ENCODE results near the gene PTPRN2. TPM values are rescaled to one million over a fixed set of nuclear protein-coding genes. Genes with fewer than 3 reads are reported as not detected.

The PTPRN2 gene
- total and polyA plus RNA-seq, 2 of the 8 experiments (the other 6 are each of a cell fraction or from before 2014, with no cell fraction given) = 2.6 to 4.5 TPM

DNA sequence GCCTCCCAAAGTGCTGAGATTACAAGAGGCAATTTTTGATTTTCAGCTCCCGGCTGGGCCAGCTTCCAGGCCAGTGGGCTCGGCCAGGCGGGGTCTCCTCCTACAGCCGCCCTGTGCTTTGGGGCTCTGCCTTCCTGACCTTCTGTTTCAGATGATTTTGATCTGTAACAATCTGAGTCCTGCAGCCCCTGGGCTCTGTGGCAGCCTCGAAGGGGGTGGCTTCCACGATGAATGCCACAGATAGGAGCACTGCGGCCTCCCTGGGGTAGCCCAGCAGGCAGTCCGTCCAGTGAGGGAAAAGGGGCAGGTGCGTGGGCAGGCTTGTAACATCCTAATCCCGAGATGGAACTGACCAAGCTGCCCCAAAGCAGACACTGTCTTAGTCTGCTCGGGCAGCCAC is 1073.3 kb downstream of the PTPRN2 start:
- peaks cover 3% of the 10 kb centered on the region; the same call in 1 of the 2 replicates for H3K79me1 ChIP-seq (ENCODE audit: low read depth, low read length)
- no peak overlapping the region for H4K5ac ChIP-seq (ENCODE audit: insufficient read length, low read depth, low read length)
- H3K23me2 ChIP-seq (ENCODE audit: low read depth, low read length) = no peaks in the 10 kb centered on the region
- H3K4me3 ChIP-seq (ENCODE audit: extremely low read depth in 1 of 4, insufficient read depth in 2 of 4, low read depth in 3 of 4, low read length in 4 of 4) = no peak overlapping the region
- H3K4ac ChIP-seq (replicated peaks; ENCODE audit: insufficient read length, low read depth, low read length) = no peak overlapping the region
- H4K8ac ChIP-seq (ENCODE audit: extremely low read depth, insufficient read depth, low read length) = no peak overlapping the region
- H2BK15ac ChIP-seq (ENCODE audit: low read length) = no peak overlapping the region
- no peak overlapping the region for H2BK5ac ChIP-seq (ENCODE audit: low read depth, low read length)
- no peak overlapping the region for H3K27ac ChIP-seq (ENCODE audit: low read depth, low read length)
- H3K9ac ChIP-seq (replicated peaks in 1 of 4; ENCODE audit: extremely low read depth in 1 of 4, low read depth in 3 of 4, low read length in 3 of 4) = no peak overlapping the region
- H3K79me2 ChIP-seq (ENCODE audit: control insufficient read depth in 1 of 2, insufficient read depth in 2 of 2, low read length in 2 of 2) = no peaks in the 10 kb centered on the region
- no peak overlapping the region for H3K23ac ChIP-seq (ENCODE audit: insufficient read length)
- peaks cover 0 to 3% (median 0%) of the 10 kb centered on the region in 4 experiments; a peak in 1 of 7 replicates for H3K4me1 ChIP-seq (replicated peaks in 1 of 4; ENCODE audit: control insufficient read depth in 3 of 4, insufficient read depth in 4 of 4, low read length in 3 of 4)
- H3K36me3 ChIP-seq (ENCODE audit: control insufficient read depth in 2 of 4, insufficient read depth in 4 of 4, low read length in 3 of 4) = no peaks in the 10 kb centered on the region
- no peak overlapping the region for H2BK20ac ChIP-seq (ENCODE audit: low read length)
- no peak overlapping the region for H3K18ac ChIP-seq (ENCODE audit: extremely low read depth, low read length)
- no peaks in the 10 kb centered on the region; a peak in 1 of 4 replicates for H3K9me3 ChIP-seq (ENCODE audit: insufficient read depth in 2 of 2, low read depth in 1 of 2, low read length in 1 of 2)
- H3K27me3 ChIP-seq (replicated peaks in 1 of 4; ENCODE audit: control insufficient read depth in 3 of 4, extremely low read depth in 1 of 4, insufficient read depth in 3 of 4, low read length in 3 of 4) = no peaks in the 10 kb centered on the region
- ChIA-PET CTCF (ENCODE audit: partially characterized antibody) (no interaction called here), POLR2A (ENCODE audit: partially characterized antibody) (no interaction called here)
- 87% methylated on average over 11 of the region's 11 CpGs; no CpG with 5 or more reads in 1 of the 2 experiments for WGBS, 2 experiments (ENCODE audit: extremely low coverage in 1 of 2, insufficient coverage in 1 of 2, insufficient read length in 1 of 2, insufficient replicate concordance in 2 of 2, low coverage in 1 of 2, low lambda C conversion rate in 2 of 2, missing lambda C conversion rate in 1 of 2)
- no peak for DNase-seq (ENCODE audit: low read depth in 1 of 2, low spot score in 2 of 2)
- H2BK120ac ChIP-seq (replicated peaks; ENCODE audit: low read depth, low read length) = no peak overlapping the region
- no peak overlapping the region for H3K14ac ChIP-seq (ENCODE audit: insufficient read length)
- H2AFZ ChIP-seq (ENCODE audit: low read length) = no peak overlapping the region
- H2BK12ac ChIP-seq (ENCODE audit: low read depth, low read length) = no peak overlapping the region
- H4K91ac ChIP-seq (replicated peaks; ENCODE audit: insufficient read length, low read length) = no peak overlapping the region
- no peak overlapping the region for H3K56ac ChIP-seq (replicated peaks; ENCODE audit: insufficient read length, low read depth, low read length)
- H2AK5ac ChIP-seq (ENCODE audit: low read depth, low read length) = no peak overlapping the region
- no peak for TF ChIP-seq BCL11A (IDR thresholded peaks at IDR 0.05; ENCODE audit: low read depth in 2 of 2, low read length in 2 of 2)
- no peak for TF ChIP-seq JUN (IDR thresholded peaks at IDR 0.05; ENCODE audit: low read depth, low read length)
- no peaks in the 10 kb centered on the region for H4K20me1 ChIP-seq (replicated peaks in 1 of 2; ENCODE audit: control insufficient read depth in 1 of 2, insufficient read depth in 2 of 2, low read length in 2 of 2)
- no peak for FAIRE-seq
- H3K4me2 ChIP-seq (ENCODE audit: insufficient read depth in 1 of 2, low read depth in 2 of 2, low read length in 2 of 2) = no peak overlapping the region

Data from H1 (cell line).